Left hindlimb (tissue), 1 donor: Measurements from ENCODE around the gene OOSP4B.
"Not testable (repeated sequence)": the region's sequence is repeated elsewhere in the genome, so short reads cannot be mapped to it uniquely, and the experiment has no call there.

Source experiments
- DNase-seq: peaks from one replicate; pipeline ENCODE4 v3.0.0-alpha.2; 2018

OOSP4B gene

DNA sequence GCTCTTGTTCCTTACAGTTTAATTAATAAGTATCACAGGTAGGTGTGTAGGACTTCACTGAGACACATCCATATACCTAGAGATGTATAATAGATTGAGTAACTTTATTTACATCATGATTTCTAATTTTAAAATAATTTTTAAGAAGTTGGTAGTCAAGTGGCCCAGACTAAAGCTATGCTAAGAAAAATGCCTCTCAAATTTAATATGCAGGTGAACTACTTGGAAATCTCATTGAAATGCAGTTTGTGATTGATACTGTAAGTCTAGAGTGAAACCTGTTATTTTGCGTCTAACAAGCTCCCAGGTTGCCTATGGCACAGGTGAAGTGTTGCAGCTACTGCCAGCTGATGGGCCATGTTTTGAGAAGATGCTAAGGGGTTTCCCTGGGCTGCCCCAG is at the start of gene OOSP4B:
Gene OOSP4B, plus strand, starts transcription at position 301 of the 400 bp plus-strand sequence.
- DNase-seq = no peak

DNA sequence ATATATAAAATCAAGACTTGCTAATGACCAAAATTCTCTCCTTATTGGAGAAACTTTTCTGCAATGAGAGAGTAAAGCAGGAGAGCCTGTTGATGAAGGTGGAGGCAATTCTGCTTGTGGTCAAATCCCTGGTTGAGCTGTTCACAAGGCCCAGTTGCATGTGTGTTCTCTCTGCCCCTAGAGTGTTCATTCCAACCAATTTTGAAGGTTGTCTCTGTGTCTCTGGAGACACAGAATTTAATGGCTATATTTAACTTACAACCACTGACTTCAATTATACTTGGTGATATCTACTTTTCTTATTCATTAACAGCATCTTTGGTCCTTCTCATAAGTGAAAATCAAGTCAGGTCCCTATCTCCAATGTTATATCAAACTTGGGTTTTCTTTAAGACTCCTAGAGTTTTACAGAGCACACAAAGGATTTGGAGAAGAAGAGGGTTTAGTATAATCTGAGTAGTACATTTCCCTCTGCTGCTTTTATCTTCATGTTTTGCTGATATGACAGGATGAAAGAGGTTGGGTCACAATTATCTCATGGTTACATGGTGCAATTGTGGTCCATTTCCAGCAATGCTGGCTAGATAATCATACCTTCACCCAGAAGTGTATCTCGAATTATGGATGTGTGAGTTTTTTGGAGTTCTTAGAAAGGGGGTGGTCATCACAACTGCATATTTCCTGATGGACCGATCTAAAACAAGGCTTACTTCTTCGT is 49.1 kb upstream of the OOSP4B start:
- DNase-seq = no peak

DNA sequence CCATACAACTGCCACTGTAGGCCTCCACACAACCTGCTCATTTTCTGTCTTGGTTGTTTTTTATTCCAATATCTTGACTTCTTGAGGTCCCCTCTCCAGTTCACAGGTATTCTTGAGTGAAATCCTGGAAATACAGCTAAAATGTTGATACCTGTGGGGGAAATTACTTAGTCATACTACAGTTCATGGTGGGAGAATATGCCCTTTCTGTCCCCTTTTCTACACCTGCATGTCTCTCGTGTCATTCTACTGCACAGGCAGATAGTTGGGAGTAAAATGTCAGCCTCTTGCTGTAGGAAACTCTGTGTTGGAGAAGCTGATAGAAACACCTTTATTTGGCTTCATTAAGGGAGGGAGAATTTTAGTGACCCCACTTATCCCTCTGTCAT is 48.6 kb upstream of the OOSP4B start:
- no peak for DNase-seq

DNA sequence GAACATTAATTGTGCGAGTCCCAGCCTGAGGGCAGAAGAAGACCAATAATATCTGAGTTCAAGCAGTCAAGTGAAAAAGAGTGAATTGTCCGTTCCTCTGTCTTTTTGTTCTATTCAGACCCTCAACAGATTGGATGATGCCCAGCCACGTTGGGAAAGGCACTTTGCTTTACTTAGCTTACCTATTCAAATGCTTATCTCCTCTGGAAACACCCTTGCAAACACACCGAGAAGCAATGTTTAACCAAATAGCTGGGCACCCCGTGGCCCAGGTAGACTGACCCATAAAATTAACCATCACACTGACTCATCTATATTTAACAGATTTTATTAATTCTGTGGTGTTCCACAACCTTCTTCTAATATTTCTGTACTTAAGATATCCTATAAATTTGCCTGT is 43.9 kb upstream of the OOSP4B start:
- no peak for DNase-seq

DNA sequence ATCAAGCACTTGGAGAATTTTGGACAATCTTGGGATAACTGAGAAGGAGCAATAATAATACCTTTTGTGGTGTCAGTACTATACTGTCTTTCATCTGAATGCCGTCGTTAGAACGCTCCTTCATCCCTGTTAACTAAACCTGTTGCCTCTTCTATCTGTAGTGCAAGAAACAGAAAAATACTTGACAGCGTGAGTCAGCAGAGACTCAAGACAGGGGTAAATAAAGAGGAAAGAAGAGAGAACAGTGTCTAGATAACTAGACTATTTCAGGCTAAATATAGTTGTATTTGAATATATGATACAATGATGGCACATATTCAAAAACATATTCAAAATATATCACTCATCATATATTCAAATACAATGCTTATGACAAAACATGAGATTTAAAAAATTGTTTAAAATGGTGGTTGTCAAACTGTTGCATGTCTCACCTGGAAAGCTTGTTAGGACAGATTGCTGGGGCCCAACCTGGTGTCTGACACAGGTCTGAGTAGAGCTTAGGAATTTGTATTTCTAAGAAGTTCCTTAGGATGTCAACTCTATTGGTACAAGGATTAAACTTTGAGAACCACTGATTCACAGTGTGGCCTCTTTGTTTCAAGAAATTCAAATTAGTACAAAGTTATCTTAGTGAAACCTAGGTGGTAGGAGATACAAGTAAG is 35.7 kb upstream of the OOSP4B start:
- no peak for DNase-seq

DNA sequence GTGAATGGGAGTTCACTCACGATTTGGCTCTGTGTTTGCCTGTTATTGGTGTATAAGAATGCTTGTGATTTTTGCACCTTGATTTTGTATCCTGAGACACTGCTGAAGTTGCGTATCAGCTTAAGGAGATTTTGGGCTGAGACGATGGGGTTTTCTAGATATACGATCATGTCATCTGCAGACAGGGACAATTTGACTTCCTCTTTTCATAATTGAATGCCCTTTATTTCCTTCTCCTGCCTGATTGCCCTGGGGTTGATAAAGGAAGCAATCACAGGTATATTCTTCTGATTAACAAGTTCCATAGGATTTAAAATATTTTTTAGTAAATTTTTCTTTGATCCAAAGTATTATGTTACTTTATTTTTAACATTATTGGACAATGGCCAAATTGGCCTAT is 34.9 kb upstream of the OOSP4B start:
- not testable (repeated sequence) for DNase-seq

DNA sequence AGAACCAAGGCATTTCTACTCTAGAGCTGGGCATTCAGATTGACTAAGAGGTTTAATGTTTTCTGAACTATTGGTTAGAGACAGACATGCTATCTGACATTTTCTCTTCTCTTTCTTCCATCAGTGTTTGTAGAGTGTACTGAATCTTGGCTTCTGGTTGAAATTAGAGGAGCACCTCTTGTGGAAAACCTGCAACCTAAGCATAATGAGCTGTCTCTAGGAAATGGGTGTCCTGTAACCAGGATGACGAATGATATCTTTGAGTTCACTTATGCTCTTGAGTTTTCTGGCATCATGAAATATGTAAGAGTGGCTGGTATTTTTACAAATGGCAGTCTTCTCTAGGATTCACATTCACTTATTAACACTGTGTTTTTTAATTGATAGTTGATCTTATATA is 33.8 kb upstream of the OOSP4B start:
- no peak for DNase-seq

DNA sequence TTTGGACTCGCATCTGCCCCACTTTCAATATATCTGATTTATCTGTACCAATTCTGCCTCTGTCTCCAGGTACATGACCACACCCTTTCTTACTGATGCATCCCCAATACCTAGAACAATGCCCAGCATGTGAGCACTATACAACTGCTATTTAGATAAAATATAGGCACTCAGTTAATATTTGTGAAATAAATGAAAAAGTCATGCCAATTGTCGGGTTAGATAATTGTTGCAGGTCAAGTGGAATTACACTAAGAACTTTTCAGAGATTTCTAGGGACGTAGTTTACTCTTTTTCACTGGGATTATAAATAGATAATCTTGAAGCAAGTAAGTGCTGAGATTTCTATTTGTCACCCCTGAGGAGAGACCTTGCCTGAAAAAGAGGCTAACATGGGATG is 32.6 kb upstream of the OOSP4B start:
- DNase-seq = no peak

DNA sequence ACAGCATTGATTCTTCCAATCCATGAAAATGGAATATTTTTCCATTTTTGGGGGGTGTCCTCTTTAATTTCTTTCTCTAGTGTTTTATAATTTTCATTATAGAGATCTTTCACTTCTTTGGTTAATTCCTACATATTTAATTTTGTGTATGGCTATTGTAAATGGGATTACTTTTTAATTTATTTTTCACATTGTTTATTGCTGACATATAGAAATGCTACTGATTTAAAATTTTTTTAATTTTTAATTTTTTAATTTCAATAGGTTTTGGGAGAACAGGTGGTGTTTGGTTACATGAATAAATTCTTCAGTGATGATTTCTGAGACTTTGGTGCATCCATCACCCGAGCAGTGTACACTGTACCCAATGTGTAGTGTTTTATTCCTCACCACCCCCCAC is 26.6 kb upstream of the OOSP4B start:
- no peak for DNase-seq

DNA sequence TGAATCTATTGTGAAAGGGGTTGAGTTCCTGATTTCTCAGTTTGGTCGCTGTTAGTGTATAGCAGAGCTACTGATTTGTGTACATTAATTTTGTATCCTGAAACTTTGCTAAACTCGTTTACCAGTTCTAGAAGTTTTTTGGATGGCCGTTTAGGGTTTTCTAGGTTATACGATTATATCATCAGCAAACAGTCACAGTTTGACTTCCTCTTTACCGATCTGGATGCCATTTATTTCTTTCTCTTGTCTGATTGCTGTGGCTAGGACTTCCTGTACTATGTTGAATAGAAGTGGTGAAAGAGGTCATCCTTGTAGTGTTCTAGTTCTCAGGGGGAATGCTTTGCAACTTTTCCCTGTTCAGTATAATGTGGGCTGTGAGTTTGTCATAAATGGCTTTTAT is 24.6 kb upstream of the OOSP4B start:
- no peak for DNase-seq

DNA sequence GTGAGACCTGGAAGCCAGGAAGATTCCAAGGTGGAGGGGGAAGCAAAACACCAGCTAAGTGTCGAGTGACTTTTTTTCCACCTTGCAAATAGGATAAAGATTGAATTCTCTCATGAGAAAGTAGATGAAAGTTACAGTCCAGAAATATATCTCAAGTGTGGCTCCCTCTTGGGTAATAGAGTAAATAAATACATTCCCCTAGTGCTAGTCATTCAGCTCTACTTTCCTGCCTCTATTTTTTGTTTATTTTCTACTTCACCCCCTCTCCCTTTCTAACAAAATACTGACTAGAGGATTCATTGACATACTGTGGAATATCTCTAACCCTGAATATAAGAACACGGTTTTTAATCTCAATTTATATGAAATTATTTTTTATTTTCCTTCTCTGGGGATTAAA is 19.2 kb upstream of the OOSP4B start:
- no peak for DNase-seq

DNA sequence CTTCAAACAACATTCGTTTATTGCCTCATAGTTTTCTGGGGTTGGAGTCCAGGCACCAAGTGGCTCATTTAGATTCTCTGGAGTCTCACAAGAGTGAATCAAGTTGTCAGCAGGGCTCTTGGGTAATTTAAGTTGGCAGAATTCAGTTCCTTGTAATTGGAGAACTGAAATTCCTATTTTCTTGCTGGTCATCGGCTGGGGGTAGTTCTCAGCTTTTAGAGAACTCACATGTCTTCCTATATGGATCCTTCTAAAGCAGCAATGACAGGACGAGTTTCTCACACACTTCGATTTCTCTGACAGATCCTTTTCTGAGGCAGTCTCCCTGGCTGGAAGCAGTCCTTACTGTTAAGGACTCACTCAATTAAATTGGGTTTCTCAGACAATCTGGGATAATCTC is 17.3 kb upstream of the OOSP4B start:
- DNase-seq = no peak

DNA sequence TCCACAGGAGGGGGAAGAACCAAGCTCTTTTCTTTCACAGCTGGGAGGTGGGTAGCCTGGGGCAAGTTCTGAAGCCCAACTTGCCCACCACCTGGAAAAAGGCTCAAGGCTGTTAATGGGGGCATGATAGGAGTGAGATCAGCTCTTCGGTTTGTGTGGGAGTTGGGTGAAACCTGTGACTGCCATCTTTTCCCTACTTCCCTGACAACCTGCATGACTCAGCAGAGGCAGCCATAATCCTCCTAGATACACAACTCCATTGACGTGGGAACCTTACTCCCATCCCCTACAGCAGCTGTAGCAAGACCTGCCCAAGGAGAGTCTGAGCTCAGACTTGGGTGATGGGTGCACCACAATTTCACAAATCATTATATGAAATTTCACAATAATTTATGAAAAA is 13.3 kb upstream of the OOSP4B start:
- no peak for DNase-seq

DNA sequence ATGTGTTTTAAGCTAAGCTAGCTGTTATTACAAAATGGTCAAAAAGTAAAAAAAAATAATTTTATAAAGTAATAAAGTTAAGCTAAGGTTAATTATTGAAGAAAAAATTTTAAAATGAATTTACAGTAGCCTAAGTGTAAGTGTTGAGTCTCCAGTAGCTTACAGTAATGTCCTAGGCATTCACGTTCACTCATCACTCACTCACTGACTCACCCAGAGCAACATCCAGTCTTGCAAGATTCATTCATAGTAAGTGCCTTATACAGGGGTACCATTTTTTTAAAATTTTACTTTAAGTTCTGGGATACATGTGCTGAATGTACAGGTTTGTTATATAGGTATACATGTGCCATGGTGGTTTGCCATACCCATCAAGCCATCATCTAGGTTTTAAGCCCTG is 11.6 kb upstream of the OOSP4B start:
- DNase-seq = no peak

DNA sequence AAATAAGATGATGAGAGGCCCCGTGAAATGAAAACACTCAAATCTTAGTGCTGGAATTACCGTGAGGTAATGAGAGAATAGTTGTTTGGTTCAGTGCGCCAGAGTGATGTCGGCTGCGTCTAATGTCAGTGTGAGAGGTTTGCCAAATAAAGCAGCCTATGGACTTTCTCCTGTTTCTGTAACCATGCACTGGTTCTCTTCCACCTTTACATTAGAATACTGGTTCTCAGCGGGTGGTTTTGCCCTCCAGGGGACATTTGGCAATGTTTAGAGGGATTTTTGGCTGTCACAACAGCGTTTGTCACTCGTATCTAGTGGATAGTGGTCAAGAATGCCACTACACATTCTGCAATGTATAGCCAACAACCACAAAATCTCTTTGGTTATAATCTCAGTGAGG is 1.1 kb downstream of the OOSP4B start:
- DNase-seq = no peak

DNA sequence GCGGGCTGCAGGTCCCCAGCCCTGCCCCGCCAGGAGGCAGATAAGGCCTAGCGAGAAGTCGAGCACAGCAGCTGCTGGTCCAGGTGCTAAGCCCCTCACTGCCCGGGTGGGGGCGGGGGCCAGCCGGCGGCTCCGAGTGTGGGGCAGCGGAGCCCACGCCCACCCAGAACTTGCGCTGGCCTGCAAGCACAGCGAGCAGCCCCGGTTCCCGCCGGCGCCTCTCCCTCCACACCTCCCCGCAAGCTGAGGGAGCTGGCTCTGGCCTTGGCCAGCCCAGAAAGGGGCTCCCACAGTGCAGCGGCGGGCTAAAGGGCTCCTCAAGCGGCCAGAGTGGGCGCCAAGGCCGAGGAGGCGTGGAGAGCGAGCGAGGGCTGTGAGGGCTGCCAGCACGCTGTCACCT is 3.4 kb downstream of the OOSP4B start:
- DNase-seq = not testable (repeated sequence)

DNA sequence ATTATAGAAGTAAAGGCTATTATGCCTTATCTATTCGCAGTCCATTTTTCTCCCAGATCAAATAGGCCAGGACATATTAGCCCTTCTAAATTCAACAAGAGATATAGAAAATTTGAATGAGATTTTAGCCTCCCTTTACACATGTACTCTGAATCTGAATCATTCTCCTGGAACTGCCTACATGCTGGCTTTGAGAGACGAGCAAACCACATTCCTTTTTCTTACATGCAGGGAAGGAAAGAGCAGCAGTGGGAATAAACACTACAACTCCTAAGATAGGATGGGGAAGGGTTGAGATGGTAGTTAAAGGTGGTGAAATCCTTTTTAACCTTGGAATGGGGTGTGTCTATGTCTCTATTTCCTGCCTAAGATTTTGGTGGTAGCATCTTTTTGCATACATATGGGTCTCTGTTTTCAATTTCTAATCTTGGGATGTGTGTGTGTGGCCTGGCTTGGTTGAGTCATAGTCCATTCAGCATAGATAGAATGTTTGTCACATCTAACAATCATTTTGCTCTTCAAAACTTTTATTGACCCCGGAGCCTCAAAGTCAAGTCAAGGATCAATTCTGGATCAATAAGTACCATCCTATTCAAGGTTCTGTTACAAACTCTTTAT is 12.1 kb downstream of the OOSP4B start:
- DNase-seq = no peak

DNA sequence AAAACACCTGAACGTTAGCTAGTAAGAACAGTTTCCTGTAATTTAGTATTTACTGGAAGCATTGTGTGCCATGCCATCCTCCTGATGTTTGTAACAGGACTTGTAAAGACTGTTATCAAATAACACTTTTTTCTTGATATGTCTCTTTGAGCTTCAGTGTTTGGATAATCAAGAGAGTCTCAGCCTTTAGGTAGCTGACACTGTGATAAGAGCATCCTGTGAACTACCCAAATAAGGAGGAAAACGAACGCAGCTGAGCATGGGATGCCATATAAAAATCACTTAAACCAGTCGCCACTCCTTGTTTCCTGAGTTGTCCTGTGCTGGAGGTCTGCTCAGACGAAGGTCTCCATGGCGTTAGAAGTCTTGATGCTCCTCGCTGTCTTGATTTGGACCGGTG is 23.1 kb downstream of the OOSP4B start, which contains the start of gene OOSP2:
Gene OOSP2, plus strand, starts transcription at position 301 of the 400 bp plus-strand sequence. Its CDS starts 51 bp downstream, at position 352.
- no peak for DNase-seq

DNA sequence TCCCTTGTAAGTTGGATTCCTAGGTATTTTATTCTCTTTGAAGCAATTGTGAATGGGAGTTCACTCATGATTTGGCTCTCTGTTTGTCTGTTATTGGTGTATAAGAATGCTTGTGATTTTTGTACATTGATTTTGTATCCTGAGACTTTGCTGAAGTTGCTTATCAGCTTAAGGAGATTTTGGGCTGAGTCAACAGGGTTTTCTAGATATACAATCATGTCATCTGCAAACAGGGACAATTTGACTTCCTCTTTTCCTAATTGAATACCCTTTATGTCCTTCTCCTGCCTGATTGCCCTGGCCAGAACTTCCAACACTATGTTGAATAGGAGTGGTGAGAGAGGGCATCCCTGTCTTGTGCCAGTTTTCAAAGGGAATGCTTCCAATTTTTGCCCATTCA is 33.4 kb downstream of the OOSP4B start:
- DNase-seq = not testable (repeated sequence)

DNA sequence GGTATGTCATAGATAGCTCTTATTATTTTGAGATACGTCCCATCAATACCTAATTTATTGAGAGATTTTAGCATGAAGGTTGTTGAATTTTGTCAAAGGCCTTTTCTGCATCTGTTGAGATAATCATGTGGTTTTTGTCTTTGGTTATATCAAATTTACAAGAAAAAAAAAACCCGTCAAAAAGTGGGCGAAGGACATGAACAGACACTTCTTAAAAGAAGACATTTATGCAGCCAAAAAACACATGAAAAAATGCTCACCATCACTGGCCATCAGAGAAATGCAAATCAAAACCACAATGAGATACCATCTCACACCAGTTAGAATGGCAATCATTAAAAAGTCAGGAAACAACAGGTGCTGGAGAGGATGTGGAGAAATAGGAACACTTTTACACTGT is 33.9 kb downstream of the OOSP4B start:
- not testable (repeated sequence) for DNase-seq

DNA sequence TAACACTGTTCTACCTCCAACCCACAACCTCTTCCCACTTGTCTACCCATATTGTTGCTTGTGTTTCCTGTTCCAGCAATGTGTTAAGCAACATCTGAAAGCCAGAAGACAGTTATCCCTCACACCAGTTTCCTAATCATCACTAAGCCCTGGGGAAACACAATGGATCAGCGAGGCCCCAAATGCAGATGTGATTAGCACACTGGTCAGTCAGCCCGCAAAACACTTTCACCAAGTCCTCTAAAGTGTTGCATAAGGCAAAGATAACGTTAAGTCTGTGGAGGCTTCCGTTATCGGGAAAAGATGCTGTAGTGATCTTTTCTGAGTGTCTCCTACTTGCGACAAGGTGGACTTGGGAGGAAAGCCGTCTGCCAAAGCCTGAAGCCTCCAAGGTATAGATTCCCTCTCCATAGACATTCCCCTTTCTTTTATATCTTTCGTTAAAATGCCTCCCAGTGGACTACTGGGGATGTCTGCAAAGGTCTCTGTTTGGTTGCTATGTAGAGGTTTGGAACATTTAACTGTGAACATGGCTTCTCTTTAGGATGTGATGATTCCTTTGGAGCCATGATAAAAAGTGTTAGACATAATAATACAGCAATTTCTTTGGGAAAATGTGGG is 39.5 kb downstream of the OOSP4B start, which contains the start of gene MS4A3:
Gene MS4A3, plus strand, starts transcription at position 317 of the 621 bp plus-strand sequence. CDS start 4,496 bp downstream, outside the sequence.
- DNase-seq = no peak

DNA sequence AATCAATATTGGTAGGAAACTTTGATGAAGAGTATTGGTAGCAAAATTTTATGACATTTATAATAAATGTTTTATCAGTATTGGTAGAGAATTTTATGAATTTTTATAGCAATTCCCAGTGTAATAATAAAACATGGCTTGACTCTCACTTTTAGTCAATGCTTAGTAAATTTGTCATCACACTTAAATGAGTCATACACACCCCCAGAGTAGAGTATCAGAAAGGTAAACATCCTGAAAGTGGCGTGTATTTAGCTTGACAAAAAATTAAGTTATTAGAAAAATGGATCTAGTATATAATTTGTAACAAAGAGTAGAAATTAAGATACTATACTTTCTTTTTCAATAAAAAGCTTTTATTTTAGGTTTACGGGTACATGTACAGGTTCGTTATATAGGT is 42.1 kb downstream of the OOSP4B start:
- DNase-seq = no peak

DNA sequence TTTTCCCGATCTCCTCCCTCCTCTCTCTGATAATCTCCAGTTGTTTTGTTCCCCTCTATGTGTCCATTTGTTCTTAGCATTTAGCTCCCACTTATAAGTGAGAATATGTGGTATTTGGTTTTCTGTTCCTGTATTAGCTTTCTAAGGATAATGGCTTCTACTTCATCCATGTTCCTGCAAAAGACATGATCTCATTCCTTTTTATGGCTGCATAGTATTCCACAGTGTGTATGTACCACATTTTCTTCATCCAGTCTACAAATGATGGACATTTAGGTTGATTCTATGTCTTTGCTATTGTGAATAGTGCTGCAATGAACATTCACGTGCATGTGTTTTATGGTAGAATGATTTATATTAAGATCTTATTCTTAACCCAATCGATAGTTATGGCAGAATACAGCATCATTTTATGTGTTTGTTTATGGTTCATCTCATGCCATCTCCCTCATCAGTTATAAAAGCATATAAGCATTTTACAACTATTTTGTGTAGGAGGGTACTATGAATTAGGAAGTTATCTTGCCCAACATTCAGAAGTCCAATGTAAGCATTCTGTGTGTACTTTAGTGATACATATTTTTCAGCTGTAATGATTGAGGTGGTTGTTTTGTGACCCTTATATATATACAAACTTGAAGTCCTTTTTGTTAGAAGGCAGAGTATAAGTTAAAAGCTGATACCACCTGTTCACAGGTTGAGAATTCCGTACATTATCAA is 42.7 kb downstream of the OOSP4B start:
- no peak for DNase-seq
